PC-9 (cell line): ENCODE measurements around the gene LACC1. TPM values are rescaled to one million over a fixed set of nuclear protein-coding genes. Genes with fewer than 3 reads are reported as not detected.

Source experiments
- BruUV-seq: library from RNA; stranded (reverse); fragments of 400-500 nt; replicated peaks from 2 replicates; lab custom pipeline; 2021; lab: Mats Ljungman, UMichigan
- CTCF ChIA-PET: fragments of 300-600 bp; sonication (Branson Sonifier 250); formaldehyde crosslinking; loops from one replicate; lab custom pipeline; 2022; ENCODE audit warnings: antibody characterized with exemption; lab: Charles Lee
- POLR2A ChIA-PET: fragments of 300-600 bp; sonication (Branson Sonifier 250); formaldehyde crosslinking; loops from one replicate; lab custom pipeline; 2022; ENCODE audit warnings: antibody characterized with exemption; ENCODE audit not compliant: unreplicated experiment; lab: Charles Lee
- DNase-seq, 2 experiments: peaks; one replicate each; pipeline versions ENCODE4 v3.0.0 to v3.0.0-alpha.2; 2015 to 2022; ENCODE audit warnings: mixed read lengths in 1 of 2
- H2AFZ ChIP-seq: fragments of 200-600 bp; sonication (generic); 2 replicates; pipeline ENCODE4 v1.8.1; 2017; ENCODE audit warnings: antibody characterized with exemption
- H3F3A ChIP-seq: fragments of 200-600 bp; sonication (generic); 2 replicates; pipeline ENCODE4 v1.8.1; 2017; ENCODE audit warnings: antibody characterized with exemption, mild to moderate bottlenecking, low read depth; ENCODE audit not compliant: insufficient read depth
- H3K27ac ChIP-seq: fragments of 200-600 bp; sonication (generic); 2 replicates; pipeline ENCODE4 v1.6.1; 2016; ENCODE audit warnings: mixed run types
- H3K27me3 ChIP-seq: fragments of 200-600 bp; sonication (generic); 2 replicates; pipeline ENCODE4 v1.6.1; 2016; ENCODE audit warnings: low read depth, mixed run types; ENCODE audit not compliant: insufficient read depth
- H3K36me3 ChIP-seq: fragments of 200-600 bp; sonication (generic); 2 replicates; pipeline ENCODE4 v1.6.1; 2016; ENCODE audit warnings: low read depth, mixed run types
- H3K4me1 ChIP-seq: fragments of 200-600 bp; sonication (generic); replicated peaks from 2 replicates; pipeline ENCODE4 v1.6.1; 2016; ENCODE audit warnings: mixed run types; ENCODE audit not compliant: insufficient read depth
- H3K4me2 ChIP-seq: fragments of 200-600 bp; sonication (generic); 2 replicates; pipeline ENCODE4 v1.6.1; 2017; ENCODE audit warnings: mixed run types
- H3K4me3 ChIP-seq: fragments of 200-600 bp; sonication (generic); 2 replicates; pipeline ENCODE4 v1.6.1; 2016; ENCODE audit warnings: mixed run types
- H3K79me2 ChIP-seq: fragments of 200-600 bp; sonication (generic); 2 replicates; pipeline ENCODE4 v1.6.1; 2017; ENCODE audit warnings: low read depth, mixed run types
- H3K9me2 ChIP-seq: fragments of 200-600 bp; sonication (generic); 2 replicates; pipeline ENCODE4 v1.8.1; 2017; ENCODE audit warnings: mild to moderate bottlenecking; ENCODE audit not compliant: insufficient read depth
- H3K9me3 ChIP-seq: fragments of 200-600 bp; sonication (generic); 2 replicates; pipeline ENCODE4 v1.8.1; 2016; ENCODE audit warnings: low read depth; ENCODE audit not compliant: insufficient read depth
- H4K20me1 ChIP-seq: fragments of 200-600 bp; sonication (generic); 2 replicates; pipeline ENCODE4 v1.8.1; 2017; ENCODE audit not compliant: insufficient read depth
- CTCF ChIP-seq: fragments of 200-600 bp; sonication (generic); conservative IDR thresholded peaks from 2 replicates; pipeline ENCODE4 v1.6.1; 2017; ENCODE audit warnings: mixed run types, antibody characterized with exemption, mild to moderate bottlenecking, moderate library complexity
- EZH2 ChIP-seq: fragments of 200-600 bp; sonication (generic); IDR thresholded peaks from 2 replicates; pipeline ENCODE4 v1.8.0; 2017; ENCODE audit warnings: antibody characterized with exemption, low read depth
- intact Hi-C: fragments of 100-400 bp; cut with micrococcal nuclease; formaldehyde crosslinking; loops from one replicate; pipeline ENCODE4 v1.10.0; 2022; ENCODE audit not compliant: unreplicated experiment
- total RNA-seq: library from RNA; stranded (reverse); gene quantifications from 2 replicates; pipeline ENCODE4 v1.2.3, GENCODE V29; 2021

Gene LACC1
- total RNA-seq, 1 experiment from 2014 or later: 2.4 TPM

- no peak overlapping the region for H3K4me2 ChIP-seq
- no TSS peak for BruUV-seq
- no peaks in the 10 kb centered on the region for H3K79me2 ChIP-seq
- no peaks in the 10 kb centered on the region for H3K4me1 ChIP-seq
- H3K4me3 ChIP-seq: no peak overlapping the region
- H3K9me2 ChIP-seq: no peaks in the 10 kb centered on the region
- no peaks in the 10 kb centered on the region for H3K27me3 ChIP-seq
- intact Hi-C loops: no loop called here
- H3K27ac ChIP-seq: no peak overlapping the region
- no peaks in the 10 kb centered on the region for H3K9me3 ChIP-seq
- no peaks in the 10 kb centered on the region for H3F3A ChIP-seq
- TF ChIP-seq EZH2 (no peak), CTCF (no peak)
- H2AFZ ChIP-seq: no peak overlapping the region
- H4K20me1 ChIP-seq: no peaks in the 10 kb centered on the region
- no peak for DNase-seq
- no peaks in the 10 kb centered on the region for H3K36me3 ChIP-seq
- ChIA-PET POLR2A (no interaction called here), CTCF (no interaction called here)
Measured at GRCh38 chr13:43920965-43921674, 41.4 kb downstream of the LACC1 start.

- Histone ChIP-seq H3K79me2 (no peaks in the 10 kb centered on the region), H3F3A (no peaks in the 10 kb centered on the region), H3K27ac (no peak overlapping the region), H2AFZ (no peak overlapping the region), H3K9me3 (no peaks in the 10 kb centered on the region), H4K20me1 (no peaks in the 10 kb centered on the region), H3K4me3 (no peak overlapping the region), H3K4me1 (no peaks in the 10 kb centered on the region), H3K4me2 (no peak overlapping the region), H3K27me3 (no peaks in the 10 kb centered on the region), H3K9me2 (no peaks in the 10 kb centered on the region), H3K36me3 (no peaks in the 10 kb centered on the region)
- ChIA-PET POLR2A (no interaction called here), CTCF (no interaction called here)
- no TSS peak for BruUV-seq
- no peak for TF ChIP-seq EZH2
- TF ChIP-seq CTCF: no peak
- intact Hi-C loops: no loop called here
- DNase-seq: no peak
Measured at GRCh38 chr13:43924549-43925245, 45.0 kb downstream of the LACC1 start.

GRCh38 chr13:43929947-43930346 lies 50.2 kb downstream of the LACC1 start:
- BruUV-seq: no TSS peak
- Histone ChIP-seq H2AFZ (no peak overlapping the region), H3K79me2 (no peaks in the 10 kb centered on the region), H3K4me2 (no peak overlapping the region), H3K4me1 (no peaks in the 10 kb centered on the region), H3K27ac (no peak overlapping the region), H3F3A (no peaks in the 10 kb centered on the region), H3K27me3 (no peaks in the 10 kb centered on the region), H3K36me3 (no peaks in the 10 kb centered on the region), H3K9me3 (0 out of 2 replicates have a peak, but pooled peaks cover 5% of the 10 kb centered on the region), H4K20me1 (no peaks in the 10 kb centered on the region), H3K4me3 (no peak overlapping the region), H3K9me2 (no peaks in the 10 kb centered on the region)
- DNase-seq: no peak
- CTCF ChIA-PET: no interaction called here
- TF ChIP-seq CTCF (no peak), EZH2 (no peak)
- POLR2A ChIA-PET: no interaction called here
- intact Hi-C loops: no loop called here
